GM21737 (cell line): ENCODE measurements around the gene NDUFAF3.
"Not testable (repeated sequence)": the region's sequence is repeated elsewhere in the genome, so short reads cannot be mapped to it uniquely, and the experiment has no call there.

Source experiments
- ATAC-seq: cut with Tn5 transposase; IDR thresholded peaks from one replicate; pipeline ENCODE4 v1.9.1; 2021; ENCODE audit warnings: mild to moderate bottlenecking, moderate library complexity; ENCODE audit not compliant: unreplicated experiment

Gene NDUFAF3

GRCh38 chr3:48999085-48999858, 22.6 kb upstream of the NDUFAF3 start:
- no peak for ATAC-seq

GRCh38 chr3:49001155-49001554, 20.8 kb upstream of the NDUFAF3 start:
- no peak for ATAC-seq

GRCh38 chr3:49004352-49005302, 17.3 kb upstream of the NDUFAF3 start:
- no peak for ATAC-seq

GRCh38 chr3:49005303-49005680, 16.6 kb upstream of the NDUFAF3 start:
- ATAC-seq = no peak

- no peak for ATAC-seq
Observed at GRCh38 chr3:49005998-49006397, 15.9 kb upstream of the NDUFAF3 start.

- ATAC-seq = peak; percentile 2
Observed at GRCh38 chr3:49006408-49007067, 15.4 kb upstream of the NDUFAF3 start.

GRCh38 chr3:49007068-49007770, 14.7 kb upstream of the NDUFAF3 start, which contains the start of gene WDR6:
Gene WDR6 (plus strand): TSS chr3:49007391. CDS start chr3:49007432, 41 bp downstream.
- peak; percentile 82 for ATAC-seq

GRCh38 chr3:49007771-49008528, 14.0 kb upstream of the NDUFAF3 start:
- peak; percentile 43 for ATAC-seq

- ATAC-seq = not testable (repeated sequence)
Observed at GRCh38 chr3:49008627-49009026, 13.3 kb upstream of the NDUFAF3 start.

GRCh38 chr3:49009396-49009795, 12.5 kb upstream of the NDUFAF3 start:
- ATAC-seq = no peak

GRCh38 chr3:49012441-49013017, 9.4 kb upstream of the NDUFAF3 start:
- ATAC-seq = no peak

- ATAC-seq = no peak
Observed at GRCh38 chr3:49013113-49013737, 8.7 kb upstream of the NDUFAF3 start.

- ATAC-seq = no peak
Observed at GRCh38 chr3:49013738-49014660, 7.9 kb upstream of the NDUFAF3 start.

GRCh38 chr3:49015072-49015471, 6.8 kb upstream of the NDUFAF3 start:
- ATAC-seq = no peak

- no peak for ATAC-seq
Observed at GRCh38 chr3:49015765-49016164, 6.2 kb upstream of the NDUFAF3 start.

GRCh38 chr3:49016414-49017228, 5.3 kb upstream of the NDUFAF3 start:
- ATAC-seq = no peak
